Spleen (tissue), 7 donors: ENCODE measurements around the gene ZSCAN9.

Experiments
- CTCF ChIP-seq, 11 experiments: fragments of 200-600 bp in 7 of 11; fragments of 450-650 bp in 4 of 11; sonication (generic) in 4 of 11; IDR thresholded peaks in 8 of 11; conservative IDR thresholded peaks in 3 of 11; 1 replicate in 7 of 11; 2 replicates in 4 of 11; pipeline versions ENCODE4 v1.4.0 to v1.8.0; 2016 to 2021; ENCODE audit warnings: antibody characterized with exemption in 11 of 11, inconsistent platforms in 4 of 11, mild to moderate bottlenecking in 1 of 11
- POLR2A ChIP-seq, 3 donors: fragments of 450-650 bp; IDR thresholded peaks; one replicate each; pipeline ENCODE4 v1.5.1; 2017; ENCODE audit warnings: antibody characterized with exemption in 3 of 3, mild to moderate bottlenecking in 1 of 3
- POLR2AphosphoS5 ChIP-seq, 3 donors: sonication (generic); formaldehyde crosslinking; IDR thresholded peaks; one replicate each; pipeline ENCODE4 v1.5.1; 2017; ENCODE audit warnings: antibody characterized with exemption in 3 of 3
- donor health status: DM: no; HTN: no; CAD: no; lungs with moderate emphysema.
- donor health status: DM: no; HTN: no; CAD: no.
- donor health status: DM: no; HTN: no; CAD: no.

DNA sequence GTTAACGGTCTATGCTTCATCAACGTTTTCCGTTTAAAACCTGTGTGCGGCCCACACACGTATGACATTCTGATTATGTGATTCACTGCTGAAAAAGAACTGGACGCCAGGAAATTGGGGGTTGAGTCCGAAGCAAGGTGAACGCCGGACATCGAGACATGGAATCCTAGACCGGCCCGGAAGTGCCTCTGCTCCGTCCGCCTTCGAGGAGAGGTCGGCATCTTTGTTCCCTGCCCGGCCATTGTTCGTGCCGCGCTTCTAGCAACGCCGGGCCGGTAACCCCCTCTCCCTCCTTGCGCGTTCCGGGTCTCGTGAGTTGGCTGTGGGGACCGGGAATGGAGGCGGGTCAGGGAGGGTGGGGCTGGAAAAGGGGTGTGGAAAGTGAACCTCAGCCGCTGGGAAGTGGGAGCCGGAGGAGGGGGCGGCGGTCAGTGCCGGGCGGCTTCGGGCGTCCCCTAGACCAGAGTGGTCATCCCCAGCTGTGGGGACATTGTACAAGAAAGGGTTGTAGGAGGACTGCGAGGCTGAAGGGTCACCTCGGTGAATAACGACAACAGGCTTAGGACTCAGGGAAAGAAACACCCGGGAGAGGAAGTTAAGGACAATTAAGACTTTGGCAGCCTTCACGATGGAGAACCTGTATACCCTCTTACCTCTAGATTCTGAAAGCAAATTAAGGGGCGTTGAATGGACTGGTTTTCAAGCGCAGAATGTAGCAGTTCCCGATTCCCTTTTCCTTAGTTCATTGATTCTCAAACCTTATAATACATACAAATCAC, at the start of gene ZSCAN9:
- TF ChIP-seq POLR2A (IDR thresholded peaks at IDR 0.05) (no peak), CTCF (IDR thresholded peaks at IDR 0.05 in 8 of 11, conservative IDR thresholded peaks at IDR 0.05 in 3 of 11) (no peak), POLR2AphosphoS5 (IDR thresholded peaks at IDR 0.05) (peak; percentile 73 to 83 (median 82))
